HPDE6-E6E7 (cell line): ENCODE results near the gene UGT2A2.
"Not testable (repeated sequence)": the region's sequence is repeated elsewhere in the genome, so short reads cannot be mapped to it uniquely, and the experiment has no call there.

Source experiments
- DNase-seq: peaks from one replicate; pipeline ENCODE4 v3.0.0; 2011; ENCODE audit warnings: missing footprints; ENCODE audit errors: extremely low spot score

Gene UGT2A2

DNA sequence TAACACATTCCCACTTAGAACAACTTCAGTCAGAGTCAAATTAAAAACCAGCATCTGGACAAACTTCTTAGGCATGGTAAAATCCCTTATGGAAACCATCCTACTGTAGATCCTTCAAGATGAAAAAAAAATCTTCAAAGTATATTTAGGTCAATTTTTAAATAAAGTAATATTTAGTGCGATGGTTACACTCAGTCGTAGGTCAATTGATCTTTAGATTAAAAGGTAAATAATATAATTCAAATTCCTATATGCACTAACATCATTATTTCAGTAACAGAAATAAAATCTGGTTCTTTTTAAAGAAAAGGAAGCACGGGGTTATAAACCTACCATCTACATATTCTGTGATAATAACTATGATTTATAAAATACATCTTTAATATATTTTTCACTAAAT is at the start of gene UGT2A2:
Gene UGT2A2 (minus strand): TSS at position 101 of the 400 bp plus-strand sequence. CDS start 2 bp downstream, at position 99.
- no peak for DNase-seq

- DNase-seq = no peak
Measured at GRCh38 chr4:69684804-69685203, 45.4 kb upstream of the UGT2A2 start.

DNA sequence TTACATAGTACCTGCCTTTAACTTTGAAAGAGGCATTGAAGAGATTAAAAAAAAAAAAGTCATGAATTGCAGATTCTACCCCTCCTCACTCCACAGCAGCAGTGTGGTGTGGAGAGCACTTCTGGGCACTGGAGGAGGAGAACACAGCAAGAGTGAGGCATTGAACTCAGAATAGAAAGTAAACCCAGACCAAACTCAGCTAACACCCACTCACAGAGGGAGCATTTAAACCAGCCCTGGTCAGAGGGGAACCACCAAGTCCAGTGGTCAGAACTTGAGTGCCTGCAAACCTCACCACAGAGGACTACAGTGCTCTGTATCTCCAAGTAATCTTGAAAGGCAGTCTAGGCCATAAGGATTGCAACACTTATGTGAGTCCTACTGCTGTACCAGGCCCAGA is 29.2 kb upstream of the UGT2A2 start:
- no peak for DNase-seq

DNA sequence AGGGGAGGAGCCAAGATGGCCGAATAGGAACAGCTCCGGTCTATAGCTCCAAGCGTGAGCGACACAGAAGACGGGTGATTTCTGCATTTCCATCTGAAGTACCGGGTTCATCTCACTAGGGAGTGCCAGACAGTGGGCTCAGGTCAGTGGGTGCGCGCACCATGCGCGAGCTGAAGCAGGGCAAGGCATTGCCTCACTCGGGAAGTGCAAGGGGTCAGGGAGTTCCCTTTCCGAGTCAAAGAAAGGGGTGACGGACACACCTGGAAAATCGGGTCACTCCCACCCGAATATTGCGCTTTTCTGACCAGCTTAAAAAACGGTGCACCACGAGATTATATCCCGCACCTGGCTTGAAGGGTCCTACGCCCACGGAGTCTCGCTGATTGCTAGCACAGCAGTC is 24.6 kb upstream of the UGT2A2 start:
- not testable (repeated sequence) for DNase-seq

DNA sequence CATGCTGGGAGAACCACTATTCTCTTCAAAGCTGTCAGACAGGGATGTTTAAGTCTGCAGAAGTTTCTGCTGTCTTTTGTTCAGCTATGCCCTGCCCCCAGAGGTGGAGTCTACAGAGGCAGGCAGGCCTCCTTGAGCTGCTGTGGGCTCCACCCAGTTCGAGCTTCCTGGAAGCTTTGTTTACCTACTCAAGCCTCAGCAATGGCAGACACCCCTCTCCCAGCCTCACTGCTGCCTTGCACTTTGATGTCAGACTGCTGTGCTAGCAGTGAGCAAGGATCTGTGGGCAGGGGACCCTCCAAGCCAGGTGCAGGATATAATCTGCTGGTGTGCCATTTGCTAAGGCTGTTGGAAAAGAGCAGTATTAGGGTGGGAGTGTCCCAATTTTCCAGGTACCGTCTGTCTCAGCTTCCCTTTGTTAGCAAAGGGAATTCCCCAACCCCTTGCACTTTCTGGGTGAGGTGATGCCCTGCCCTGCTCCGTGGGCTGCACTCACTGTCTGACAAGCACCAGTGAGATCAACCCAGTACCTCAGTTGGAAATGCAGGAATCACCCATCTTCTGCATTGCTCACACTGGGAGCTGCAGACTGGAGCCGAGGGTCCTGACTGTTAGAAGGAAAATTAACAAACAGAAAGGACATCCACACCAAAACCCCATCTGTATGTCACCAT is 21.8 kb upstream of the UGT2A2 start:
- DNase-seq = not testable (repeated sequence)

DNA sequence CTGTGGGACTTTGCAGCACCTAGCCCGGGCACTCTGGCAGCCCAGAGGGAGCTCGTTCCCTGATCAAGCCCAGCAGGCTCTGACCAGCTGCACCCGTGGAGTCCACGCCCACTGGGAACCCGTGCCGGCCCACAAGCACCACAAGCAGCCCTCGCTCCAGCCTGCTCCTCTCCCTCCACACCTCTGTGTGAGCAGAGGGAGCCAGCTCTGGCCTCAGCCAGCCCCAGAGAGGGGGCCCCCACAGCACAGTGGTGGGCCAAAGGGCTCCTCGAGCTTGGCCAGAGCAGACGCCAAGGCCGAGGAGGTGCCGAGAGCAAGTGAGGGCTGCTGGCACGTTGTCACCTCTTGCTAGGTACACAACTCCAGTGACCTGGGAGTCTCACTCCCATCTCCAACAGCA is 18.7 kb upstream of the UGT2A2 start:
- DNase-seq = no peak

- no peak for DNase-seq
Measured at GRCh38 chr4:69656653-69657158, 17.3 kb upstream of the UGT2A2 start.

GRCh38 chr4:69653147-69653546 is 13.7 kb upstream of the UGT2A2 start, which contains the start of gene UGT2A1:
UGT2A1 (minus strand) TSS chr4:69653247; CDS start chr4:69647644, 5,603 bp downstream.
- DNase-seq = no peak

DNA sequence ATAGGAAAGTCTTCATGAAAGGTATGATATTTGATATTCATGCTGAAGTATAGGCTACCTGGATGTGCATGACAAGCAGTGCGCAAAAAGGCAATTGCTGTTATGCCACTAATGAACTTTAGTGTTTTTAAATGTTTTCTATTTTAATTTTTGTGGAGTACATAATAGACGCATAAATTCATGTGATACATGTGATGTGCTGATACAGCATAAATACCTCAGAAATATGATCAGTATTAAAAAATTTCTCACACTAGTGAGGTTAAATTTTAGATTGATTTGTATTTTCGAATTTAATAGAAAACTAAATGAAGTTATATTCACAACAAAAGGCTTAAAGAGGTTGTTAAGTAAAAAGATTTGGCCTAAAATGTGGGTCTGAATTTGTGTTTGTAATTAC is 11.4 kb upstream of the UGT2A2 start:
- no peak for DNase-seq

- no peak for DNase-seq
Measured at GRCh38 chr4:69649629-69650028, 10.2 kb upstream of the UGT2A2 start.

DNA sequence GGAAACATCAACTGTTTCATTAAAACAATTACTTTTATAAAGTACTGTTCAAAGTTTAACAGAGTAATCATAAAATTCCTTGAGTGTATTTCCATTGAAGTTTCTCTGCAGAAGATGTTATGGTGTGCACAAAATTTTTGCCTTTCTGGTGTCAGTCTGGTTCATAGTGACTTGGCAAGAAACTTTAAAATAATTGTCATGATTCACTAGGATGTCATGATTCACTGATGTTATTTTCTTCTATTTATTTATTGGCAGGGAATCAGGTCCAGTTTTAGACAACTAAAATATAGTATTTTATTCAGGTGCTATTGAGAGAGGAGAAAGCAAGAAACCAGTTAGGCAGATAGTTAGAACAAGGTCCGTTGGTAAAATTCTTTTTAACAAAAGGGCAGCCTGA is 9.8 kb upstream of the UGT2A2 start:
- DNase-seq = no peak

GRCh38 chr4:69642961-69643360 is 3.5 kb upstream of the UGT2A2 start:
- DNase-seq = no peak

DNA sequence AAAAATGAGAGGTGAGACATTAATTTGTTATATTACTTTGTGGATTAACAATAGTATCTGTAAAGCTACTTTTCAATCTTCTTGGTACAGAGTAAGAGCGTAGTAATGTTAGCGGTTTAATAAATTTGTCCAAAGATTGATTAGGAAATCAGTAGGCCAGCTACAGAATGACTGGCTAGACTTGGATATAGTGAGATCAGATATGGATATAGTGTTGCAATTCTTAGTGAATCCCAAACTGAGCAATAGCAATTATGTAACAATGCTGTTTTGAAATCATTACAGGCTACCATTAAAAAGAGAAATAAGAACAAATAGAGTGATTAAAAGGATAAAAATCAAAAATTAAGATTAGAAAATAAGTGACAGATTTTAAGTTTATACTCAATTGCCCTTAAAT is 847 bp upstream of the UGT2A2 start:
- DNase-seq = no peak

GRCh38 chr4:69617083-69617694 is 22.3 kb downstream of the UGT2A2 start:
- DNase-seq = peak; percentile 29

DNA sequence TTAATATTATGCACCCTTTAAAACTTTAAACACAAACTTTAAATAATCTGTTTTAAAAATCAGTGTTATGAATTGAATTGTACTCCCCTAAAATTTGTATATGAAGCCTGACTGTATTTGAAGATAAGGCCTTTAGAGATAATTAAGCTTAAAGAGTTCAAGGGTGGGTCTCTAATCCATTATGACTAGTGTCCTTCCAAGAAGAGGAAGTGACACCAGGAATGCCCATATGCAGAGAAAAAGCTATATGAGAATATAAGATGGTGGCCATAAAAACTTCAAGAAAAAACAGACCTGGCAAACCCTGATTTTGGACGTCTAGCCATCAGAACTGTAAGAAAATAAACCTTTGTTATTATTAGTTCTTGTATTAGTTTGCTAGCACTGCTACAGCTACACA is 29.0 kb downstream of the UGT2A2 start:
- no peak for DNase-seq

DNA sequence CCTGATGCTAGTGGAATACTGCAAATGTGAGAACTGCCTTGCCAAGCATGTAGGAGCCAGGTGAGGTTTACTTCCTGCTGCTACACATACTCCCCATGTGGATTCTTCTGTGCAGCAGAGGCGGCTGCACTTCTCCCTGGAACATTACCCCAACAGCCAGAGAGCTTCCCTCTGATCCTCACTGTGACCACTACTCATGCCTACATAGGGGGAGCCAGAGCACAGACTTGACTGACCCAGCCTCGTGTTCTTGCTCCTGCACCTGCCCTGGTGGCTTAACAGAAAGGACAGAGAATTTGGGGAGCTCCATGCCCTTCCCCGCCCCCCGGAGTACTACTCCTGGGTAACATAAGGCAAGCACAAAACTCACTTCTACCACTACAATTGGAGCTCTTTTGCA is 38.4 kb downstream of the UGT2A2 start:
- DNase-seq = no peak

- DNase-seq = peak; percentile 0
Measured at GRCh38 chr4:69600013-69600412, 39.4 kb downstream of the UGT2A2 start.

- no peak for DNase-seq
Measured at GRCh38 chr4:69594382-69594781, 45.1 kb downstream of the UGT2A2 start.

GRCh38 chr4:69591364-69591763 is 48.1 kb downstream of the UGT2A2 start:
- no peak for DNase-seq

DNA sequence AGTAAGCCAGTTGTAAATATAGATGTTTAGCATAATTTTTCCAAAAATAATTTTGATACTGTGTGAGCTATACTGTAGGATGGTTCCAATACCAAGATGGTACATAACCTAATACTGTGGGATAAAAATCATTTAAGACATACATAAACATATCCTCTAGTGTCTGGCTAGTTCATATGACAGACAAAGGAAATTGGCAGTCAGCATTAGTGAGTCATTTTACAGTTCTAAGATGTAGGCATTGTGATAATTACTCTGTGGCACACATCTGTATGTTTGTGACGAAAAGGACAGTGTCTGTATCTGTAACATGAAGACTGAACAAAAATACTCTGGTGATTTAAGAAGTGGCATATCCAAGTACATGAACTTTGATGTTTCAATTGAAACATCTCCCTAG is 49.6 kb downstream of the UGT2A2 start:
- no peak for DNase-seq

- no peak for DNase-seq
Measured at GRCh38 chr4:69584135-69584534, 55.3 kb downstream of the UGT2A2 start.

DNA sequence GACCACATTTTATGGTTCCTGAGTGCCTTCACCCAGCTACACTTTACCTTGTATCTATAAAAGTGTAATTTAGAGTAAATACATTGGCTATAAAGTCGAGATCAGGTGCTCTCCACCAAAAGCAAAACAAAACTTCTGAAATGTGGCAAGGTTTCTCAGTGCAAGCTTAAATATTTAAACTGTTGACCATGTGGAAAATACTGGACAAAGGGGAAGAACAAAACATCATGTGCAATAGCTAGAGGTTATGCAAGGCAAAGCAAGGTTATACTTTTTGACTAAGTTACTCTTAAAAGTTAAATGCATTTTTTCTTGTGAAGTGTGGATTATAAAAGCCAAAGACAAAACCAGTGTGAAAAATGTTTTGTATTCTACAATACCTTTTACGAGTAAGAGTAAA is 55.9 kb downstream of the UGT2A2 start:
- no peak for DNase-seq

DNA sequence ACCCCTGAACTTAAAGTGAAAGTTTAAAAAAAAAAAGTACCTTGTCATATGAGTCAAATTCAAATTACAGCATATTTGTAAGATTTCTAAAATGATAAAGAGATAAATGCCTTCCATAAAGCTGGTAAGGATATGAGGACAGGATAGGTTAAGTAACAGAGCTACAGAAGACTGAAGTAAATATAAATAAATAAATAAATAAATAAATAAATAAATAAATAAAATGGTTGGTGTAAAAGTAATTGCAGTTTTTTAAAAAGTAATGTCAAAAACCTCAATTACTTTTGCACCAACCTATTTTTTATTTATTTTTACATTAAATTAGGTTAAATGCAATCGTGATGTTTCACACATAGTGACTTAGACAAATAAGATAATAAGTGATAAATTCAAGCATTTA is 62.2 kb downstream of the UGT2A2 start:
- no peak for DNase-seq
